ENCODE measurements around the gene NUDT1. TPM values are rescaled to one million over a fixed set of nuclear protein-coding genes. Genes with fewer than 3 reads are reported as not detected.

The NUDT1 gene
- total RNA-seq, 1 experiment from 2014 or later = 117 TPM

- TF ChIP-seq EZH2 (IDR thresholded peaks at IDR 0.05; ENCODE audit: borderline replicate concordance, low read depth, low read length, poor library complexity, severe bottlenecking) (no peak), CTCF (conservative IDR thresholded peaks at IDR 0.05; ENCODE audit: low read depth, low read length) (no peak)
- BruUV-seq (replicated peaks) = no TSS peak
- Histone ChIP-seq H3K4me1 (ENCODE audit: insufficient read depth, low read length, poor library complexity, severe bottlenecking) (peaks cover 10% of the 10 kb centered on the region), H3K36me3 (ENCODE audit: insufficient read depth, low read length, poor library complexity, severe bottlenecking) (peaks cover 17% of the 10 kb centered on the region), H3K4me3 (ENCODE audit: low read depth, low read length, poor library complexity, severe bottlenecking) (no peak overlapping the region), H3K27ac (ENCODE audit: low read depth, low read length, poor library complexity, severe bottlenecking) (no peak overlapping the region), H3K9me3 (ENCODE audit: low read depth, low read length, poor library complexity, severe bottlenecking) (peaks cover 10% of the 10 kb centered on the region), H3K27me3 (replicated peaks; ENCODE audit: insufficient read depth, low read depth, low read length, poor library complexity) (no peaks in the 10 kb centered on the region)
- intact Hi-C loops (cut with micrococcal nuclease; ENCODE audit: unreplicated experiment) = no loop called here
- ChIA-PET CTCF (no interaction called here), POLR2A (ENCODE audit: low non-redundant PET) (no interaction called here)
- DNase-seq (ENCODE audit: low spot score) = no peak
Measured at GRCh38 chr7:2199528-2199927, 42.5 kb upstream of the NUDT1 start.

- H3K27me3 ChIP-seq (replicated peaks; ENCODE audit: insufficient read depth, low read depth, low read length, poor library complexity) = no peaks in the 10 kb centered on the region
- no peak for TF ChIP-seq EZH2 (IDR thresholded peaks at IDR 0.05; ENCODE audit: borderline replicate concordance, low read depth, low read length, poor library complexity, severe bottlenecking)
- TF ChIP-seq CTCF (conservative IDR thresholded peaks at IDR 0.05; ENCODE audit: low read depth, low read length) = no peak
- CTCF ChIA-PET = no interaction called here
- POLR2A ChIA-PET (ENCODE audit: low non-redundant PET) = no interaction called here
- peaks cover 10% of the 10 kb centered on the region for H3K4me1 ChIP-seq (ENCODE audit: insufficient read depth, low read length, poor library complexity, severe bottlenecking)
- BruUV-seq (replicated peaks) = no TSS peak
- H3K4me3 ChIP-seq (ENCODE audit: low read depth, low read length, poor library complexity, severe bottlenecking) = no peak overlapping the region
- H3K9me3 ChIP-seq (ENCODE audit: low read depth, low read length, poor library complexity, severe bottlenecking) = peaks cover 7% of the 10 kb centered on the region
- DNase-seq (ENCODE audit: low spot score) = no peak
- no peak overlapping the region for H3K27ac ChIP-seq (ENCODE audit: low read depth, low read length, poor library complexity, severe bottlenecking)
- peaks cover 16% of the 10 kb centered on the region for H3K36me3 ChIP-seq (ENCODE audit: insufficient read depth, low read length, poor library complexity, severe bottlenecking)
- intact Hi-C loops (cut with micrococcal nuclease; ENCODE audit: unreplicated experiment) = loop anchor here (10.0 kb wide), 1 partner anchor 535 kb away; no protein-coding TSS in a partner anchor
Measured at GRCh38 chr7:2199956-2200583, 42.0 kb upstream of the NUDT1 start.

GRCh38 chr7:2200584-2200980, 41.4 kb upstream of the NUDT1 start:
- no peak for TF ChIP-seq EZH2 (IDR thresholded peaks at IDR 0.05; ENCODE audit: borderline replicate concordance, low read depth, low read length, poor library complexity, severe bottlenecking)
- no peak for TF ChIP-seq CTCF (conservative IDR thresholded peaks at IDR 0.05; ENCODE audit: low read depth, low read length)
- POLR2A ChIA-PET (ENCODE audit: low non-redundant PET) = no interaction called here
- H3K9me3 ChIP-seq (ENCODE audit: low read depth, low read length, poor library complexity, severe bottlenecking) = peaks cover 2% of the 10 kb centered on the region
- DNase-seq (ENCODE audit: low spot score) = no peak
- H3K36me3 ChIP-seq (ENCODE audit: insufficient read depth, low read length, poor library complexity, severe bottlenecking) = peaks cover 11% of the 10 kb centered on the region
- no TSS peak for BruUV-seq (replicated peaks)
- H3K4me1 ChIP-seq (ENCODE audit: insufficient read depth, low read length, poor library complexity, severe bottlenecking) = peaks cover 10% of the 10 kb centered on the region
- no peak overlapping the region for H3K4me3 ChIP-seq (ENCODE audit: low read depth, low read length, poor library complexity, severe bottlenecking)
- CTCF ChIA-PET = no interaction called here
- no peak overlapping the region for H3K27ac ChIP-seq (ENCODE audit: low read depth, low read length, poor library complexity, severe bottlenecking)
- H3K27me3 ChIP-seq (replicated peaks; ENCODE audit: insufficient read depth, low read depth, low read length, poor library complexity) = no peaks in the 10 kb centered on the region
- intact Hi-C loops (cut with micrococcal nuclease; ENCODE audit: unreplicated experiment) = loop anchor here (10.0 kb wide), 1 partner anchor 536 kb away; no protein-coding TSS in a partner anchor

Measured in A673 (cell line).